Measurements from ENCODE around the gene FBXO2.

Gene FBXO2

GRCh38 chr1:11682287-11682771 lies 28.1 kb upstream of the FBXO2 start:
- no peak for DNase-seq

DNA sequence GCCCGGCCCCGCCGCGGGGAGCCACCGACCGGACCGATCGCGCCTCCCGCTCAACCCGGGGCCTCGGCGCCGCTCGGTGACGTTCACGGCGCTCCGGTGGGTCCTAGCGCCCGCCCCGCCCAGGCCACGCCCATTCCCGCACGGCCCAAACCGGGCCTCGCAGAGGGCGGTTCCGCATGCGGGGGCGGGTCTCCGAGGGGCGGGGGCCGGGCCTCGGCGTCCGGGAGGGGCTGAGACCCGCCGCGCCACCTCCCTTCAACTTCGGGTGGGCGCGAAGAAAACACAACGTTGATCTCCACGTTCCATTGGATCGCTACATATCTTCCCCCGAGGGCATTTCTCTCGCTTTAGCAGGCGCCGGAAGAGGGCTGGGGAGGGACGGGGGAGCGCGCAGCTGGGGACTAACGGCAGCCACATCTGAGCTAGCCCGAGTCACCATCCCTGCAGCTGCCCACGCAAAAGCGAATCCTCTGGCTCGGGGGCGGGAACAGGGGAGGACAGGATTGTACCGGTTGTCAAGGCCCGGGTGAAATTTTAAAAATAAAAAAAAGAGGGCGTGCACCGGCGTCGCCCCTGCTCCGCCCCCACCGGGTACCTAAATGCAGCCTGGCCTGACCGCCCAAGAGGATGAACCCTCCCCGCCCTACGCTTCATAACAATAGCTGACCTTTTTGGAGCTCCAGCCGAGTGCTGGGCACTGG lies 27.0 kb upstream of the FBXO2 start, which contains the start of gene MAD2L2:
MAD2L2 (minus strand) TSS at position 78 of the 701 bp plus-strand sequence. CDS start 547 bp downstream, outside the sequence.
- DNase-seq, result peak; percentile 51

GRCh38 chr1:11680270-11681070 lies 26.2 kb upstream of the FBXO2 start:
- no peak for DNase-seq

- no peak for DNase-seq
Observed at GRCh38 chr1:11678442-11678841, 24.2 kb upstream of the FBXO2 start.

GRCh38 chr1:11676386-11677103 lies 22.3 kb upstream of the FBXO2 start:
- no peak for DNase-seq

GRCh38 chr1:11675325-11675724 lies 21.1 kb upstream of the FBXO2 start:
- no peak for DNase-seq

- no peak for DNase-seq
Observed at GRCh38 chr1:11674488-11674887, 20.3 kb upstream of the FBXO2 start.

DNA sequence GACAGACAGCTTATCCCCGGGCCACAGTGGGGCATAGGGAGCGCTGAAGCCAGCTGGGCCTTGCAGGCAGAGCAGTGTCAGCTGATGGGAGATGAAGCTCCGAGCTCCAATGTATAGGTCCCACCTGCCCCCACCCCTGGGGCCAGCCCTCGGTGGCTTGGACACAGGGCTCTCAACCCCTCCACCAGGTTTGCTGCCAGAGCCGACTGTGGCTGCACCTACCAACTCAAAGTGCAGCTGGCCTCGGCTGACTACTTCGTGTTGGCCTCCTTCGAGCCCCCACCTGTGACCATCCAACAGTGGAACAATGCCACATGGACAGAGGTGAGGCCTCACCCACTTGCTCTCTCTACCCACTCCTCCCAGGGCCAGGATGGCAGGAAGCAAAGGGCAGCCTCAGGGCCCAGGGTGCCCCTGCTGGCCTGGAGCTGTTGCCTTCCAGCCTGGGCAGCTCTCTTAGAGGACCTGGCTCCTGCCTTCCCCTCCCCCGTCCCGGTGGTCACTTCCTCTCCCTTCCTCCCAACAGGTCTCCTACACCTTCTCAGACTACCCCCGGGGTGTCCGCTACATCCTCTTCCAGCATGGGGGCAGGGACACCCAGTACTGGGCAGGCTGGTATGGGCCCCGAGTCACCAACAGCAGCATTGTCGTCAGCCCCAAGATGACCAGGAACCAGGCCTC lies 19.0 kb upstream of the FBXO2 start:
- DNase-seq, result no peak

- DNase-seq, result no peak
Observed at GRCh38 chr1:11671544-11672286, 17.5 kb upstream of the FBXO2 start.

- DNase-seq, result no peak
Observed at GRCh38 chr1:11671205-11671543, 16.9 kb upstream of the FBXO2 start.

GRCh38 chr1:11670747-11671146 lies 16.5 kb upstream of the FBXO2 start:
- DNase-seq, result no peak

GRCh38 chr1:11668516-11668915 lies 14.3 kb upstream of the FBXO2 start:
- no peak for DNase-seq

DNA sequence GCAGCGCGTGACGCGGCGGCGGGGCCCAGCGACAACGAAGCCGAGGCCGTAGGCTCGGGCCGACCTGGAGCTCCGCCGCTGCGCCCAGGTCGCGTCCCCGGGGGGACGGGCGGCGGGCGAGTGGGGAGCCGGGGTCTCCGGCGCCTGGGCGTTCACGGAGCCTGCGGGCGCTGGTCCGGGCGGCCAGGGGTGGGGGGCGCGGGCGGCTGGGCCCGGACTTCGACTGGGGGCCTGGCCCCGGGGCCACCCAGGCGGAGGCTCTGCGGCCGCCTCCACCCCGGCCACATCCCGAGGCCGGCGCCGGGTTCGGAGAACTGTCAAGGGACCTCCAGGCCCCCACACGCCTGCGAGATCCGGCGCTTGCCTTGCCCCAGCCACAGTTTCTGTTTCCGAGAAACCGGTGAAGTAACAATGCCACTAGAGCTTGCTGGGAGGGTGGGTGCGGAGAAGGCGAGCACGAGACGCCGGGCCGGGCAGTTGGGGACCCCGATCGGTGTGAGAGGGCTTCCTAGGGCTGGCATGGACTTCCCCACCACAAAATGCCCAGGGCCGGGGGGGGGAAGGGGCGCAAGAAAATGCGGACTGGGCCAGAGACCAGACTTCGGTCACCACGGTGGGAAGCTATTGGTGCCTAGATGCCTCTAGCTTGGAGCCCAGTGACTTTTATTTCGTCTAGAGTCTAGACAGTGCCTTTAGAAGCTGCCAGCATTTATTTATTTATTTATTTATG lies 10.3 kb upstream of the FBXO2 start:
- no peak for DNase-seq

- DNase-seq, result no peak
Observed at GRCh38 chr1:11661103-11661502, 6.9 kb upstream of the FBXO2 start.

GRCh38 chr1:11659748-11660147 lies 5.5 kb upstream of the FBXO2 start:
- no peak for DNase-seq

DNA sequence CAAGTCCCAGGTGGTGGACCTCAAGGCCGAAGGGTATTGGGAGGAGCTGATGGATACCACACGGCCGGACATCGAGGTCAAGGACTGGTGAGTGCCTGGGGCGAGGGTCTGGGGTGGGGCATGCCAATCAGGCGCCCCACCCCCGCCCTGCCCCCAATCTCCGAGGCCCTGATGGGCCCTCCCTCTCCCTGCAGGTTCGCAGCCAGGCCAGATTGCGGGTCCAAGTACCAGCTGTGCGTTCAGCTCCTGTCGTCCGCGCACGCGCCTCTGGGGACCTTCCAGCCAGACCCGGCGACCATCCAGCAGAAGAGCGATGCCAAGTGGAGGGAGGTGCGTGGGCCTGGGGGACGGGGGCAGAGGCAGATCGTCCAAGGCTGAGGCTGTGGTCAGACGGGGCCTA lies 4.3 kb upstream of the FBXO2 start:
- DNase-seq, result no peak

DNA sequence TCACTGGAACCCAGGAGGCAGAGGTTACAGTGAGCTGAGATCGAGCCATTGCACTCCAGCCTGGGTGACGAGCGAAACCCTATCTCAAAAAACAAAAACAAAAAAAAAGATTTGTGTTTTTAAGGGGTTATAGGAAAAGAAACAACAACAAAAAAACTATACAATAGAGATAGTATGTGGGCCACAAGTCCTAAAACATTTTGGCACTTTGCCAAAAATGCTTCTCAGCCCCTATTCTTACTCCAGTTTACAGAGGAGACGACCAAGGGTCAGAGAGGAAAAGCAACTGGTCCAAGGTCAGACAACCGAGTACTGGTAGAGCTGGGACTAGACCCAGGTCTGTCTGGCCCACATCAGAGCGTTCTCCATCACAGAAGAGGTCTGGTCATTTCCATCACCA lies 3.4 kb upstream of the FBXO2 start:
- no peak for DNase-seq

DNA sequence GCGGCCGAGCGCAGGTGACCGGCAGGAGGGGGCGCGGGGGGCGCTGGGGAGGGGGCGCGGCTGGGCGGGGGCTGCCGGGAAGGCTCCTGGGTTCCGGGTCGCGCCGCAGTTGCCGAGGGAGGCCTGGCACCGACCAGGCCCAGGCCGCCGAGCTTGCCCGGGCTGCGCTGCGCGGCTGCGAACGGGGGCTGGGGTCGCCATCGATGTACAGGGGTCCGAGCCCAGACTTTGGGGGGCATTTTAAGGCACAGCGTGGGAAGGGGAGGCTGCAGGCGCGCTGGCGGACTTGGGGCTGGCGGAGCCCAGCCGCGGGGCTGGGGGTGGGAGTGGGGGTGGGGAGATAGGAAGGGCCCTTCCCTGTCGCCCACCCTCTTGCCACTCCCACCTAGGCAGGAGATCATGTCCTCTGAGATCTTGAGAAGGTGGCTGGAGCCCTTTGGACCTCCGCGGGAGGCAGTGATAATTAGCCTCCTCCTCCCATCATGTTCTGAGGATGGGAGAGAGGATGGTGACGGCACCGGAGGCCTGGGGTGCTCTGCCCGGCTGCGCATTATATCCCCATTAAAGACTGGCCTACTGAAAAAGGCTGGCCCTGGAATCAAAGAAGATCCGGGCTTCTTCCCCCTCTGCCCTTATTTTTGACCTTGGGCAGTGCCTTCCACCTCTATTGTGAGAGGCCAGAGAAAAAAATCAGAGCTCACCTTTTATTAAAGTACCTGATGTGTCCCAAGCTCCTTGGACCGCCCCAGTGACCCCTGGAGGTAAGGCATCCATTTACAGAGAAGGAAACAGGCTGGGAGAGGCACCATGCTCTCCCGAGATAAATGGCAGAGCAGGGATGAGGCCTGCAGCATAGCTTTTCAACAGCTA lies 945 bp upstream of the FBXO2 start:
- no peak for DNase-seq

DNA sequence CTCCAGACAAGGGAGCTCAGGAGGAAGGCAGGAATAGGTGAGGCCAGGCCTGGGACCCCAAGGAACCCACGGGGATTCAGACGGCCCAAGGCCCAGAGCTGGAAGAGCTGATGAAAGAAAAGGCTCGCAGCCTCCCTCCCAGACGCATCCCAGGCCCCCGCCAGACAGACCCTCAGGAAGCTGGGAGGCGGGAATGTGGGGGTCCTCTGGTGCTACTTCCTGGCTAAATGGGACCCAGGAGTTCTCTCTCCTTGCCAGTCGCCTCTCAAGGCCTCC lies 430 bp downstream of the FBXO2 start:
- DNase-seq, result no peak

DNA sequence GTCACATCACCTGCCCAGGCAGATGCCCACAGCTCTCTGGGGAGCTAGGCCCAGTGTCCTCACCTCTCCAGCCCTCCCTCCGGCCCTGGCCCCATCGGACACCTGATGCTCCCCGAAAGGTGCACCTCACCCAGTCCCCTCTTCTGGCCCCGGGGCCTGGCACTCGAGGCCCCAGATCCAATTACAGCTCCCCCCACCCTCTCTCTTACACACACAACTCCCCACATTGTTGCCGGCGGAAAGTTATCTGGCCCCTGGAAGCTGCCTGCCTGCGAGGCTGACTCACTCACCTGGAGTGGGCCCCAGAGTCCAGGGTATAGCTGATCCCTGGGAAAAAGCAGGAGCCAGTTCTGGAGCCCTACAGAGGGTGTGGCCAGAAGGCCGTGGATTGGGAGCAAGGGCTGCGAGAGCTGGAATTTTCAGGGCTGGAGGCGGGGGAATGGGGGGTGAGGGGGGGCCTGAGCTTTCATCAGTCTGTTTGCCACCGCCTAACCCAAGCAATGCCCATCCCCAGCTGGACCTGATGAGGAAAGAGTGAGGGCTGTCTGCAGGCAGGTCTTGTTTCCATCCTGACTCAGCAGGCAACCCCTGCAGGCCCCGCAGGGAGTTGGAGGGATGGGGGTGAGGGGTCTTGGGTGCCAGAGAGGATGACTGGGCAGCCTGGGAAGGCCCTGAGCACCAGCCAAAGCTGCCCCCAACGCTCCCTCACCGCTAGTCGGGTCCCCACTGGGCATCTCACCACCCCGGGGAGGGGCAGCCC lies 948 bp downstream of the FBXO2 start:
- DNase-seq, result no peak

All from DMS 273 treated with DMSO at 0.1 percent for 48 hours (cell line).